Stomach (tissue), 4 donors: ENCODE data around the gene GREM1.

Source experiments
- CTCF ChIP-seq, 7 experiments: fragments of 450-650 bp in 4 of 7; fragments of 200-600 bp in 3 of 7; sonication (generic) in 3 of 7; IDR thresholded peaks; one replicate each; pipeline ENCODE4 v1.5.1; 2016 to 2019; ENCODE audit warnings: antibody characterized with exemption in 7 of 7, control low read depth in 2 of 7, mild to moderate bottlenecking in 1 of 7
- POLR2A ChIP-seq, 4 donors: fragments of 450-650 bp; IDR thresholded peaks; one replicate each; pipeline ENCODE4 v1.6.1; 2016; ENCODE audit warnings: antibody characterized with exemption in 4 of 4, control low read depth in 2 of 4, mild to moderate bottlenecking in 1 of 4, moderate library complexity in 1 of 4

DNA sequence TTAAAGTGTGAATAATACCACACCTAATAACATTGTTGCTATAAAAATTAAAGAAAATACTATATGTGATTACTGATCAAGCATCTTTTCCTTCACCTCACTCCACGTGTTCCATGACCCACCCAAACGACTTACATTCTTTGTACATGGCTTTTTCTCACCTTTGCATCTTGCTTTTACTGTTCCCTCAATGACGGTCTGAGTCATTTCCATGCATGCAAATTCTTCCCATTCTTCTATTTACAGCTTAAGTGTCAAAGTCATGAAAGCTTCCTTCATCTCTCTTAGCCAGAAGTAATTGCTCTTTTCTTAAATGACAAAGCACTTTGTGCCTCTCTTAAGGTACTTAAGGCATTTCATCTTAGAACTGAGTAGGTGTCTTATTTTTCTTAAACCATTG, 64.0 kb downstream of the GREM1 start:
- TF ChIP-seq CTCF (IDR thresholded peaks at IDR 0.05) (no peak), POLR2A (IDR thresholded peaks at IDR 0.05) (no peak)
